Activated CD4-positive, CD25-positive, alpha-beta regulatory T cell treated with anti-CD3 and anti-CD28 coated beads, Interleukin-2, amount 50 U/mL, for 16 hours (primary cell): ENCODE data around the gene KLK2.
"Not testable (repeated sequence)": the region's sequence is repeated elsewhere in the genome, so short reads cannot be mapped to it uniquely, and the experiment has no call there.

Experiments used
- DNase-seq: peaks from one replicate; pipeline ENCODE4 v3.0.0-alpha.2; 2020; ENCODE audit warnings: low read depth, low spot score

Gene KLK2

DNA sequence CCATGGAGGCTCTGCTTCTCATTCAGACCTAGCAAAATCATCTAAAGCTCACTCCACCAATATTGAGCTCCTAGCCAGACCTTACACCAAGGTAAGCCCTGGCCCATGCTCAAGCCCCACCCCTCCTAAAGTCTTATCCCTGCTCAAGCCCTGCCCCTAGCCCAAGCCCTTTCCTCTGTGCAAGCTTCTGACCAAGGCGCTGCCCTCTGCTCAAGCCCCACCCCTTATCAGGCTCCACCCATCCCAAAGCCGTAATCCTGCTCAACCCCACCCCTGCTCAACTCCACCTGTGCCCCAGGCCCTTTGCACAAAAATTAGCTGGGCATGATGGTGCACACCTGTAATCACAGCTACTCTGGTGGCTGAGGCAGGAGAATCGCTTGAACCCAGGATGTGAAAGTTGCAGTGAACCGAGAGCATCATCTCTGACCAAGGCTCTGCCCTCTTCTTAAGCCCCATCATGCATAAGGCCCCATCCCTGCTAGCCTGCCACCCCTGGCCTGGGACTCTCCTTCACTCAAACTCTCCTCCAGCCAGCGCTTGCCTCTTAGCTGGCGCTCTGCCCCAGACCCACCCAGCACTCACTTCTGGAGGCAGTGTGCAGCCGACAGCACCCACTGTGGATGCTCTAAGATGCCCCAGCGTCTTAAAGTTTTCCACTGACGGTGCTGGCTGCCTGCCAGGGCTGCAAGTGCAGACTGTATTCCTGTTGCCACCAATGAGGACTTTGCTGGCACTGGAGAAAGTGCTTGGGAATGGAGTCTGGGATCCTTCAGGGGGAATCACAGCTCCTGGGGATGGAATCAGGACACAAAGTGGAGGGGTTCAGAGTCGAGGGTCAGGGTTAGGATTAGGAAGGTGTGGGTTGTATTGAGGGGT, 21.5 kb downstream of the KLK2 start:
- no peak for DNase-seq

GRCh38 chr19:50896089-50896590, 22.9 kb downstream of the KLK2 start:
- not testable (repeated sequence) for DNase-seq

GRCh38 chr19:50896591-50897190, 23.5 kb downstream of the KLK2 start:
- no peak for DNase-seq

DNA sequence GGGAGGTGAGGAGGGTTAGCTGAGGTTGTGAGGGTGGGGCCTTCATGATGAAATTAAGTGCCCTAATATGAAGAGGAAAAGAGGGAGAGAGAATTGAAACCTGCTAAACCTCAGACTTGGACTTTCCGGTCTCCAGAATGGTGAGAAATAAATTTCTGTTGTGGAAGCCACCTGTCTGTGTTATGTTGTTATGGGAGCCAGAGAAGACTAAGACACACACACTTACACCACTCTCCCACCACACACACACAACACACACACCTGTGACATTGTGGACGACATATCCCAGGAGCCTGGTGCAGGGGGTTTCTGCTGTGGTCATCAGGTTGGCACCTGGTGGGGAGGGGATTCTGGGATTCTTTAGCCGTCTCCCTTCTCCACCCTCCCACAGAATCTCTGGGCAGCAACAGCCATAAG, 24.0 kb downstream of the KLK2 start:
- no peak for DNase-seq

- DNase-seq: no peak
Observed at GRCh38 chr19:50897612-50898011, 24.4 kb downstream of the KLK2 start.

DNA sequence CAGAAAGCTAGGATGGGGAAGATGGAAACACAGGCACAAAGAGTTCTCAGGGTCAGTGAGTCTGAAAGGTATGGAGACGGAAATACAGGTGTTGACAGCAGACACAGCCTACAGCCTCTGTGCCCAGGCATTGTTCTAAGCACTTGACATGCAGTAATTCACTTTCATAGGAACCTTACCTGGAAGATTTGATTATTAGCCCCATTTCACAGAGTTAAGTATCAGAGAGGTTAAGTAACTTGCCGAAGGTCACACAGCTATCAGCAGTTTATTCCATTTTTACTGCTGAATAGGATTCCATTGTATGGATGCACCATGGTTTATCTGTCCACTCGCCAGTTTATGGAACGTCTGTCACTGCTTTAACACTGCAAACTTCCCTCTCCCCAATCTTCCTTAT, 24.8 kb downstream of the KLK2 start:
- no peak for DNase-seq

- no peak for DNase-seq
Observed at GRCh38 chr19:50899569-50899968, 26.3 kb downstream of the KLK2 start.

GRCh38 chr19:50902640-50903039, 29.4 kb downstream of the KLK2 start:
- no peak for DNase-seq

DNA sequence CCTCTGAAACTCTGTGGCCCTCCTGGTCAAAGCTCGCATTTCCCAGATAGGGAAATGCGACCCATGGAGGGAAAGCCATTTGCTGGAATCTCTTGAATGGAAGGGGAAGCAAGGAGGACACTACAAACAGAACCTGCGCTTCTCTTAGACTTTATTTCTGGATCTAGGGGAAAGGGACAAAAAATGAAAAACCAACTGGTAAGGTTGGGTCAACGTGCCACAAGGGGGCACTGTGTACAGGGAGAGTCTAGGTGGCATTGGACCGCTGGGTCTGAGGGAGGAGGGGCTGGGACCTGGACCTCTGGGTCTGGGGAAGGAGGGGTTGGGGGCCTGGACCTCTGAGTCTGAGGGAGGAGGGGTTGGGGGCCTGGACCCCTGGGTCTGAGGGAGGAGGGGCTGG, 33.0 kb downstream of the KLK2 start:
- DNase-seq: no peak

GRCh38 chr19:50908336-50908735, 35.1 kb downstream of the KLK2 start:
- no peak for DNase-seq

DNA sequence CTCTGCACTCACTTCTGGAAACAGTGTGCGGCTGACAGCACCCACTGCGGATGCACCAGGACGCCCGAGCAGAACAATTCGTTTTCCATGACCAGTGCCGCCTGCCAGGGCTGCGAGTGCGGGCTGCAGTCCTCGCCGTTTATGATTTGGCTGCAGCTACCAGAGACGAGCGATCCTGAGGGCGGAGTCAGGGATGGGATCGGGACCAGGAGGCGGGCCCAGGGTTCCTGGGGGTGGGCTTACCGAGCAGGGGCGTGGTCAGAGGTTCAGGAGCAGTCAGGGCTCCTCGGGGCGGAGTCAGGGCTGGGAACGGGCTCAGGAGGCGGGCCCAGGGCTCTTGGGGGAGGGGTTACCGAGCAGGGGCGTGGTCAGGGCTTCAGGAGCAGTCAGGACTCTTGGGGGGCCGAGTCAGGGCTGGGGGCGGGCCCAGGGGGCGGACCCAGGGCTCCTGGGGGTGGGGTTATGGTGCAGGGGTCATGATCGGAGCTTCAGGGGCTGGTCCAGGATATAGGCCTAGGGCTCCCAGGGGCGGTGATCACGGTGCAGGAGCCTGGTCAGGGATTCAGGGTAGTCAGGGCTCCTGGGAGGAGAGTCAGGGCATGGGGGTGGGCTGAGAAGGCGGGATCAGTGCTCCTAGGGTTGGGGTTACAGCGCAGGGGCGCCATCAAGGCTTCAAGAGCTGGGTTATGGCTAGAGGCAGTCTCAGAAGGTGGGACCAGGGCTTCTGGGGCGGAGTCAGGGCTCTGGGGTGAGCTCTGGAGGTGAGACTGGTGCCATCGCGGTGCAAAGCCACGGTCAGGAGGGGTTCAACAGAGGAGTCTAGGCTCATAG, 36.2 kb downstream of the KLK2 start:
- DNase-seq: no peak

- DNase-seq: no peak
Observed at GRCh38 chr19:50910722-50911121, 37.5 kb downstream of the KLK2 start.

GRCh38 chr19:50911206-50912101, 38.2 kb downstream of the KLK2 start, which contains the start of gene KLK4:
TSS of gene KLK4 (minus strand) at chr19:50911395. CDS start at chr19:50910738, 657 bp downstream.
- DNase-seq: no peak

- no peak for DNase-seq
Observed at GRCh38 chr19:50912102-50912599, 38.9 kb downstream of the KLK2 start.

GRCh38 chr19:50912727-50913716, 39.8 kb downstream of the KLK2 start:
- no peak for DNase-seq

DNA sequence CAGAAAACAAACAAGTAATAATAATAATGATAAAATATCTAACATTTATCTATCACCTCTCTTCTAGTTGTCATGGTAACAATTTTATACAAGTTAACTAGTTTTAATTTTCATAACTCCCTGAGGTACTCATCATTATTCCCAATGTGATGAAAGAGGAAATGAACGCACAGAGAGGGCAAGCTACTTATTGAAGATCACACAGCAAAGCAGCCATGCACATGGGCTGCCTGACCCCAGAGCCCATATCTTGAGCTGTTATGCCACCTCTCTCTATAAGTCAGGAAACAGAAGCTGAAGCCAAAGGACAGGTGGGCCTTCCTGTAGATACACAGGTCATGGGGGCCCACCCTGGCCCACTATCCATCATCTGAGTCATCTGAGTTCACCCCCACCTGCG, 42.8 kb downstream of the KLK2 start:
- DNase-seq: no peak

GRCh38 chr19:50921426-50922316, 48.4 kb downstream of the KLK2 start:
- no peak for DNase-seq

- peak; percentile 67 for DNase-seq
Observed at GRCh38 chr19:50922317-50922853, 49.1 kb downstream of the KLK2 start.
